ENCODE results near the gene ZNF892.
"Not testable (repeated sequence)": the region's sequence is repeated elsewhere in the genome, so short reads cannot be mapped to it uniquely, and the experiment has no call there.

ZNF892 gene

DNA sequence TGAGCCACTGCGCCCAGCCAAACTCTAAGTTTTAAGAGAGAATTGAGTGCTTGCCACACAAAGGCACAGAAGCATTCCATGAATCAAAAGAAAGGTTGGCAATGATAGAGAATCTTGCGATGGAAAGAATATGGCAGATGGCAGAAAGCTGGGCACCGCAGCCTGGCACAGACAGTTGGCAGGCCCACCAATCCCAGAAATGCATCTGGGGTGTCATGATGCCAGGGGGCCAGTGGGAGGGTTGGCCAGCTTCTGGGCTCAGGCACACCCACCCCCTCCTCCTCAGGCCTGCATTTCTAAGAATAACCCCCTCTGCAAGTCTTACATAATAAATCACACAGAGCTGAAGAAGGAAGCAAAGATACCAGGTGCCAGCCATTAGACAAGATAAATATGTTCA is 22.1 kb upstream of the ZNF892 start:
- POLR2A ChIA-PET, result no interaction called here
- CTCF ChIA-PET, result interaction anchor here (1.4 to 1.9 kb wide), 2 partner anchors 12 kb away, joined by 4 read pairs; no protein-coding TSS in a partner anchor
- TF ChIP-seq, protein P1, sequence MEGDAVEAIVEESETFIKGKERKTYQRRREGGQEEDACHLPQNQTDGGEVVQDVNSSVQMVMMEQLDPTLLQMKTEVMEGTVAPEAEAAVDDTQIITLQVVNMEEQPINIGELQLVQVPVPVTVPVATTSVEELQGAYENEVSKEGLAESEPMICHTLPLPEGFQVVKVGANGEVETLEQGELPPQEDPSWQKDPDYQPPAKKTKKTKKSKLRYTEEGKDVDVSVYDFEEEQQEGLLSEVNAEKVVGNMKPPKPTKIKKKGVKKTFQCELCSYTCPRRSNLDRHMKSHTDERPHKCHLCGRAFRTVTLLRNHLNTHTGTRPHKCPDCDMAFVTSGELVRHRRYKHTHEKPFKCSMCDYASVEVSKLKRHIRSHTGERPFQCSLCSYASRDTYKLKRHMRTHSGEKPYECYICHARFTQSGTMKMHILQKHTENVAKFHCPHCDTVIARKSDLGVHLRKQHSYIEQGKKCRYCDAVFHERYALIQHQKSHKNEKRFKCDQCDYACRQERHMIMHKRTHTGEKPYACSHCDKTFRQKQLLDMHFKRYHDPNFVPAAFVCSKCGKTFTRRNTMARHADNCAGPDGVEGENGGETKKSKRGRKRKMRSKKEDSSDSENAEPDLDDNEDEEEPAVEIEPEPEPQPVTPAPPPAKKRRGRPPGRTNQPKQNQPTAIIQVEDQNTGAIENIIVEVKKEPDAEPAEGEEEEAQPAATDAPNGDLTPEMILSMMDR (IDR thresholded peaks at IDR 0.05; ENCODE audit: insufficient read depth, low read length, missing control alignments), result no peak
- no peak for DNase-seq (ENCODE audit: low read depth, low spot score)
- H3K4me3 ChIP-seq (ENCODE audit: low read depth, low read length), result no peak overlapping the region

DNA sequence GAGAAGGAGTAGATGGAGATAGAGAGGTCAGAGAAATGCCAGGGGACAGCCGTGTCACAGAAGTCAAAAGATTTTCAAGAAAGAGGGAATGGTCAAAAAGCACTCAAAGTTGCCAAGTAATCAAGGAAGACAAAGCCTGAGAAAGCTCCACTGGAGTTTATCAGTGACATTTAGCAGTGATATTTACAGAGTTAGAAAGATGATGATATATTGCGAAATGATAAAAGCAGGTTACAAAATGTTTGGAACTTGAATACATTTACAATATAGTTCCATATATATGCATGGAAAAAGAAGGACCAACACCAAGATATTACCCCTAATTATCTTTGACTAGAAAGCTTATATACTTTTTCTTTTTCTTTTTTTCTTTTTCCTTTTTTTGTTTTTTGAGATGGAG is 21.3 kb upstream of the ZNF892 start:
- DNase-seq (ENCODE audit: low read depth, low spot score), result no peak
- no peak overlapping the region for H3K4me3 ChIP-seq (ENCODE audit: low read depth, low read length)
- ChIA-PET POLR2A (no interaction called here), CTCF (interaction anchor here (1.4 to 1.9 kb wide), 2 partner anchors 11 to 13 kb away, joined by 4 read pairs; no protein-coding TSS in a partner anchor)
- TF ChIP-seq, protein P1 (IDR thresholded peaks at IDR 0.05; ENCODE audit: insufficient read depth, low read length, missing control alignments), result no peak

DNA sequence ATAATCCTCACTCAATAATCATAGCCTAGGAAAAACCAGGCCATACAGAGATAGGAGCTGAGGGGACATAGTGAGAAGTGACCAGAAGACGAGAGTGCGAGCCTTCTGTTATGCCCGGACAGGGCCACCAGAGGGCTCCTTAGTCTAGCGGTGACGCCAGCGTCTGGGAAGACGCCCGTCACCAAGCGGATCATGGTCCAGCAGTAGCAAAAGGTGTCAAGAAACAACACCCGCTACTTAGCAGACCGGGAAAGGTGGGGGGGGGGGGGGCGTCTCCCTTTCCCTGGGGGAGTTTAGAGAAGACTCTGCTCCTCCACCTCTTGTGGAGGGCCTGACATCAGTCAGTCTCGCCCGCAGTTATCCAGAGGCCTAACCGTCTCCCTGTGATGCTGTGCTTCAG is 14.4 kb upstream of the ZNF892 start:
- CTCF ChIA-PET, result interaction anchor here (0.9 to 1.0 kb wide), 2 partner anchors 10 to 153 kb away, joined by 3 to 4 read pairs; no protein-coding TSS in a partner anchor
- H3K4me3 ChIP-seq (ENCODE audit: low read depth, low read length); DNase-seq (ENCODE audit: low read depth, low spot score); POLR2A ChIA-PET: not testable (repeated sequence)
- TF ChIP-seq, protein P1 (IDR thresholded peaks at IDR 0.05; ENCODE audit: insufficient read depth, low read length, missing control alignments), result peak; percentile 58

DNA sequence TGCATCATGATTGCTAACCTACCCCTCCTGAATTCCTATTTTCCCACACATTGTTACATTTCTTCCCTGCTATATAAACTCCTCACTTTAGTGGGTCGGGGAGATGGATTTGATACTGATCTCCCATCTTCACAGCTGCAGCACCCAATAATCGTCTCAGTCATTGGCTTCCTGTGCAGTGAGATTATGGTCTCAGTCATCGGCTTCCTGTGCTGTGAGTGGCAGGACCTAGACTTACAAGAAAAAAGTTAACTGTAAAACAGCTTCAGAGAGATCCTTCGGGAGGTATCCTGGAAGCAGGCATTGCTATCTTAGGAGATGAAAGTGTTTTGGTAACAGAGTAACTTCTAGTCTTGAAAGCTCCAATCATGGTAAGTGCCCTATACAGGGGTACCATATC is 3.4 kb upstream of the ZNF892 start:
- DNase-seq (ENCODE audit: low read depth, low spot score), result no peak
- no peak overlapping the region for H3K4me3 ChIP-seq (ENCODE audit: low read depth, low read length)
- POLR2A ChIA-PET, result no interaction called here
- TF ChIP-seq, protein P1 (IDR thresholded peaks at IDR 0.05; ENCODE audit: insufficient read depth, low read length, missing control alignments), result no peak
- CTCF ChIA-PET, result no interaction called here

DNA sequence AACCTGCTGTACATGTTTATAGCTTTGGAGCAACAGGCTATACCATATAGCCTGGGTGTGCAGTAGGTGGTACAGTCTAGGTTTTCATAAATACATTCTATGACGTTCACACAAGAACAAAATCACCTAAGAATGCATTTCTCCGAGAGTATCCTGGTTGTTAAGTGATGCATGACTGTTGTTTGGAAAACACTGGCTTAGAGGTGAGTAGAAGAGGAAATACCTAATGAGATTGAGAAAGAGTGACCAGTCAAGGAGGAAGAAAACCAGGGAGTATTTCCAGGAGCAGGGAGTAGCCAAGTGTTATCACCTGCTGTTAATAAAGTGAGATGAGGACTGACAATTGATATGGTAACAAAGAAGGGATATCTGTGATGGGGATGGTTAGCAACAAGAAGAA is 2.9 kb upstream of the ZNF892 start:
- no peak for DNase-seq (ENCODE audit: low read depth, low spot score)
- CTCF ChIA-PET, result interaction anchor here (2.3 kb wide), 1 partner anchor 28 kb away, joined by 8 read pairs; no protein-coding TSS in a partner anchor
- H3K4me3 ChIP-seq (ENCODE audit: low read depth, low read length), result no peak overlapping the region
- POLR2A ChIA-PET, result no interaction called here
- TF ChIP-seq, protein P1 (IDR thresholded peaks at IDR 0.05; ENCODE audit: insufficient read depth, low read length, missing control alignments), result no peak

DNA sequence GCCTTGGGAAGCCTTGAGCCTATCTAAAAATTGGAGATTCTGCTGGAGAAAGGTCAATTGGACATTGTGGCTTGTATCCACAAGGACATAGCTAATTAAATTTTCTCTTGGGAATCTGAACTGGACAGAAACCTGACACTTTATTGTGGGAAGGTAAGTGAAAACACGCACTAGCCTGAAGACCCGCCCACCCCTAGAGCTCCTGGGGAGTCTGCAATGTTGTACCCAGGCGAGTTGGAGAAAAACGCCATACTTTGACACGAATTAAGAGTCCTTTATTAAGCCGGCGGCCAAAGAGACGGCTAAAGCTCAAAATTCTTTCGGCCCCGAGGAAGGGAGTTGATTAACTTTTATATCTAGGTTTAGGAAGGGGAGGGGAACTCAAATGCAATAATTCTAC is 1.2 kb upstream of the ZNF892 start:
- CTCF ChIA-PET, result interaction anchor here (0.8 to 2.3 kb wide), 5 partner anchors 9 to 122 kb away, joined by 3 to 8 read pairs (median 4); no protein-coding TSS in a partner anchor
- TF ChIP-seq, protein P1 (IDR thresholded peaks at IDR 0.05; ENCODE audit: insufficient read depth, low read length, missing control alignments), result no peak
- H3K4me3 ChIP-seq (ENCODE audit: low read depth, low read length), result no peak overlapping the region

More for the DNA sequence above, 1.2 kb upstream of the ZNF892 start:
- POLR2A ChIA-PET, result no interaction called here
- no peak for DNase-seq (ENCODE audit: low read depth, low spot score)

Data from AG04449 (cell line).